ENCODE measurements around the gene NDUFS2.

DNA sequence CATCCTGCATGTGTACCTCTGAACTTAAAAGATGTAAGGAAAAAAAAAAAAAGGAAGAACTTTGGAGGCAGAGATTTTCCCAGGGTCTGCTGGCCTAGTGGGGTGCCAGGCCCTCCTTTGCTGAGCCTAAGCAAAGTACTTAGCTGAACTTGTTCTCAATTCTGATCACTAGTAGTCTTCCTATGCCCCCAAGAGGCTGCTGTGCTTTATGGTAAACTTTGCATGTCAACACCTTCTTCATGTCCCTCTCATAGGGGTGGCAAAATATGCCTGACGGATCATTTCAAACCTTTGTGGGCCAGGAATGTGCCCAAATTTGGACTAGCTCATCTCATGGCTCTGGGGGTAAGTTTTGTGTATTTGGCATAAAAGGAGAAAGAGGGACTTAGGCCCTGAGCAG lies 44.3 kb upstream of the NDUFS2 start:
- TF ChIP-seq, protein P1, sequence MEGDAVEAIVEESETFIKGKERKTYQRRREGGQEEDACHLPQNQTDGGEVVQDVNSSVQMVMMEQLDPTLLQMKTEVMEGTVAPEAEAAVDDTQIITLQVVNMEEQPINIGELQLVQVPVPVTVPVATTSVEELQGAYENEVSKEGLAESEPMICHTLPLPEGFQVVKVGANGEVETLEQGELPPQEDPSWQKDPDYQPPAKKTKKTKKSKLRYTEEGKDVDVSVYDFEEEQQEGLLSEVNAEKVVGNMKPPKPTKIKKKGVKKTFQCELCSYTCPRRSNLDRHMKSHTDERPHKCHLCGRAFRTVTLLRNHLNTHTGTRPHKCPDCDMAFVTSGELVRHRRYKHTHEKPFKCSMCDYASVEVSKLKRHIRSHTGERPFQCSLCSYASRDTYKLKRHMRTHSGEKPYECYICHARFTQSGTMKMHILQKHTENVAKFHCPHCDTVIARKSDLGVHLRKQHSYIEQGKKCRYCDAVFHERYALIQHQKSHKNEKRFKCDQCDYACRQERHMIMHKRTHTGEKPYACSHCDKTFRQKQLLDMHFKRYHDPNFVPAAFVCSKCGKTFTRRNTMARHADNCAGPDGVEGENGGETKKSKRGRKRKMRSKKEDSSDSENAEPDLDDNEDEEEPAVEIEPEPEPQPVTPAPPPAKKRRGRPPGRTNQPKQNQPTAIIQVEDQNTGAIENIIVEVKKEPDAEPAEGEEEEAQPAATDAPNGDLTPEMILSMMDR (IDR thresholded peaks at IDR 0.05 in 4 of 5, conservative IDR thresholded peaks at IDR 0.05 in 1 of 5) = no peak
- no peak for TF ChIP-seq POLR2A (IDR thresholded peaks at IDR 0.05)

Data from gastrocnemius medialis (tissue), 4 donors.